ENCODE measurements around the gene TMSB15C. TPM values are rescaled to one million over a fixed set of nuclear protein-coding genes. Genes with fewer than 3 reads are reported as not detected.

The TMSB15C gene
- total and polyA plus RNA-seq, 8 donors, result 1.0 to 28.6 (median 24.8) TPM

GRCh38 chrX:104041003-104041402 lies 35.0 kb downstream of the TMSB15C start:
- intact Hi-C loops (cut with DNase I), result no loop called here
- no peaks in the 10 kb centered on the region for H3K27me3 ChIP-seq
- no peaks in the 10 kb centered on the region for H3K9me3 ChIP-seq
- H3K36me3 ChIP-seq, result no peaks in the 10 kb centered on the region
- H3K27ac ChIP-seq, result no peak overlapping the region
- H3K4me1 ChIP-seq, result no peaks in the 10 kb centered on the region
- no peak overlapping the region for H3K4me3 ChIP-seq
- TF ChIP-seq CTCF (IDR thresholded peaks at IDR 0.05), result no peak
- ATAC-seq (no peak), DNase-seq (no peak)

- Histone ChIP-seq H3K4me3 (no peak within 1 kb of the TSS), H3K36me3 (no peaks in the 10 kb centered on the region), H3K27ac (no peak within 1 kb of the TSS), H3K27me3 (no peaks in the 10 kb centered on the region), H3K4me1 (no peaks in the 10 kb centered on the region), H3K9me3 (no peaks in the 10 kb centered on the region)
- intact Hi-C loops (cut with DNase I), result no loop called here
- TF ChIP-seq CTCF (IDR thresholded peaks at IDR 0.05), result no peak
- ATAC-seq (no peak), DNase-seq (no peak)
Measured at GRCh38 chrX:104039689-104040505, 36.1 kb downstream of the TMSB15C start, which contains the start of gene H2BW2. H2BW2 (plus strand) TSS chrX:104039956; CDS start chrX:104039995, 39 bp downstream.

Other genes starting within 250 kb of the TMSB15C start
- 1 to 10 TPM in 1 of 2 donors, under 1 TPM in 1; 0.93 to 1.6 TPM for gene RAB9B, start 244.0 kb downstream of the TMSB15C start, total RNA-seq
- gene RAB9B, start 244.0 kb downstream of the TMSB15C start, polyA plus RNA-seq (ENCODE audit: insufficient read length in 6 of 6), result 1 to 10 TPM; 2.8 to 3.4 (median 3.0) TPM
- 1 to 10 TPM; 1.3 to 5.1 TPM for gene TMSB15B, start 113.6 kb downstream of the TMSB15C start, total RNA-seq
- 10 to 100 TPM; 25.5 to 40.2 (median 30.8) TPM for gene TMSB15B, start 113.6 kb downstream of the TMSB15C start, polyA plus RNA-seq (ENCODE audit: insufficient read length in 6 of 6)
- not detected for gene H2BW1, start 62.5 kb downstream of the TMSB15C start, total RNA-seq
- not detected for gene H2BW1, start 62.5 kb downstream of the TMSB15C start, polyA plus RNA-seq (ENCODE audit: insufficient read length in 6 of 6)
- not detected for gene H2BW2, start 36.3 kb downstream of the TMSB15C start, total RNA-seq
- gene H2BW2, start 36.3 kb downstream of the TMSB15C start, polyA plus RNA-seq (ENCODE audit: insufficient read length in 6 of 6), result 1 to 10 TPM; 1.1 to 2.0 (median 1.4) TPM
- 1 to 10 TPM in 1 of 2 donors, under 1 TPM in 1; 0.42 to 1.4 TPM for gene ZCCHC18, start 36.3 kb upstream of the TMSB15C start, total RNA-seq
- 1 to 10 TPM; 4.4 to 5.7 (median 5.1) TPM for gene ZCCHC18, start 36.3 kb upstream of the TMSB15C start, polyA plus RNA-seq (ENCODE audit: insufficient read length in 6 of 6)
- gene SLC25A53, start 80.8 kb upstream of the TMSB15C start, total RNA-seq, result 10 to 100 TPM in 1 of 2 donors, 1 to 10 TPM in 1; 9.1 to 10.1 TPM
- 10 to 100 TPM; 12.0 to 17.2 (median 14.7) TPM for gene SLC25A53, start 80.8 kb upstream of the TMSB15C start, polyA plus RNA-seq (ENCODE audit: insufficient read length in 6 of 6)
- gene FAM199X, start 90.2 kb upstream of the TMSB15C start, total RNA-seq, result 10 to 100 TPM; 16.5 to 19.1 TPM
- gene FAM199X, start 90.2 kb upstream of the TMSB15C start, polyA plus RNA-seq (ENCODE audit: insufficient read length in 6 of 6), result 10 to 100 TPM; 23.4 to 29.3 (median 27.3) TPM
- gene ESX1, start 178.7 kb upstream of the TMSB15C start, total RNA-seq, result not detected
- not detected for gene ESX1, start 178.7 kb upstream of the TMSB15C start, polyA plus RNA-seq (ENCODE audit: insufficient read length in 6 of 6)